GM12878 (cell line): ENCODE measurements around the gene SWSAP1. TPM values are rescaled to one million over a fixed set of nuclear protein-coding genes. Genes with fewer than 3 reads are reported as not detected.

Source experiments
- CEBPB ChIP-seq, 2 experiments: fragments of 150-350 bp in 1 of 2; IDR thresholded peaks; 2 replicates each; pipeline ENCODE4 v1.6.1; 2012 to 2014; ENCODE audit warnings: low read depth in 2 of 2, low read length in 2 of 2, borderline replicate concordance in 1 of 2, inconsistent platforms in 1 of 2
- EZH2 ChIP-seq: IDR thresholded peaks from 2 replicates; pipeline ENCODE4 v1.6.1; 2012; ENCODE audit warnings: low read depth, mild to moderate bottlenecking, control low read depth, inconsistent platforms, low read length, borderline replicate concordance; ENCODE audit not compliant: control insufficient read depth
- FOXK2 ChIP-seq: fragments of 450-650 bp; IDR thresholded peaks from 2 replicates; pipeline ENCODE4 v1.6.1; 2017; ENCODE audit warnings: mild to moderate bottlenecking, moderate library complexity
- HDAC6 ChIP-seq: fragments of 200-600 bp; sonication (generic); IDR thresholded peaks from one replicate; pipeline ENCODE4 v1.8.0; 2017; ENCODE audit warnings: antibody characterized with exemption; ENCODE audit not compliant: unreplicated experiment
- HSF1 ChIP-seq: fragments of 150-350 bp; IDR thresholded peaks from 2 replicates; pipeline ENCODE4 v1.6.1; 2014; ENCODE audit warnings: mild to moderate bottlenecking, low read depth, low read length
- MLLT1 ChIP-seq: fragments of 450-650 bp; IDR thresholded peaks from 2 replicates; pipeline ENCODE4 v1.6.1; 2016; ENCODE audit warnings: mild to moderate bottlenecking
- MYC ChIP-seq: IDR thresholded peaks from 2 replicates; pipeline ENCODE4 v1.6.1; 2011; ENCODE audit warnings: mild to moderate bottlenecking, low read length, moderate library complexity, inconsistent platforms; ENCODE audit not compliant: insufficient read depth, insufficient replicate concordance, insufficient read length, severe bottlenecking
- PRDM15 ChIP-seq: fragments of 450-650 bp; formaldehyde crosslinking; IDR thresholded peaks from 2 replicates; pipeline ENCODE4 v1.4.0; 2020; ENCODE audit warnings: mild to moderate bottlenecking, moderate library complexity
- REST ChIP-seq: IDR thresholded peaks from 2 replicates; pipeline ENCODE4 v1.6.1; 2012; ENCODE audit warnings: mild to moderate bottlenecking, low read depth, low read length
- SMC3 ChIP-seq: IDR thresholded peaks from 2 replicates; pipeline ENCODE4 v1.6.1; 2011; ENCODE audit warnings: low read length, improper control_type of control experiment, borderline replicate concordance
- TARDBP ChIP-seq: IDR thresholded peaks from 2 replicates; pipeline ENCODE4 v1.6.1; 2016; ENCODE audit warnings: borderline replicate concordance
- TBL1XR1 ChIP-seq: IDR thresholded peaks from 2 replicates; pipeline ENCODE4 v1.6.1; 2012; ENCODE audit warnings: low read depth, low read length, improper control_type of control experiment
- ZNF592 ChIP-seq: fragments of 450-650 bp; IDR thresholded peaks from 2 replicates; pipeline ENCODE4 v1.6.1; 2017; ENCODE audit warnings: mild to moderate bottlenecking, moderate library complexity
- polyA plus RNA-seq, 11 experiments: library from polyadenylated mRNA; depleted of rRNA in 4 of 11; unstranded in 6 of 11; stranded (reverse) in 5 of 11; fragments of >200 nt; fragmentation: Nextera tagmentation in 4 of 11; fragmentation: Illumina TruSeq in 1 of 11; extraction: Ambion mirVana in 4 of 11; extraction: Trizol in 1 of 11; gene quantifications; 1 replicate in 1 of 11; 2 replicates in 10 of 11; pipeline versions ENCODE4 v1.2.1 to v1.2.3, GENCODE V29; 2011 to 2016; ENCODE audit warnings: inconsistent platforms in 2 of 11, missing spikeins in 2 of 11, low read depth in 1 of 11
- total RNA-seq, 4 experiments: library from RNA; depleted of rRNA in 3 of 4; stranded (reverse); fragments of >200 nt in 3 of 4; fragmentation: Illumina TruSeq in 1 of 4; extraction: Trizol in 1 of 4; gene quantifications; 2 replicates each; pipeline versions ENCODE4 v1.2.1 to v1.2.3, GENCODE V29; 2013 to 2021

SWSAP1 gene
- total and polyA plus RNA-seq, 10 of the 15 experiments (the other 5 are each of a cell fraction or from before 2014, with no cell fraction given) = 0.18 to 6.5 (median 2.4) TPM

GRCh38 chr19:11375143-11375948, 880 bp downstream of the SWSAP1 start (continued):
- peak; percentile 38; the same call in 1 of the 2 replicates for TF ChIP-seq PRDM15 (CRISPR knock-in tag)
- no peak for TF ChIP-seq FOXK2
- no peak for TF ChIP-seq MLLT1
- no peak for TF ChIP-seq TARDBP
- no peak for TF ChIP-seq MYC
- no peak for TF ChIP-seq SMC3
- no peak for TF ChIP-seq ZNF592
- TF ChIP-seq REST = 0 out of 2 replicates have a peak, but pooled peaks have one; percentile 4
- no peak for TF ChIP-seq EZH2
- no peak for TF ChIP-seq HDAC6
- TF ChIP-seq CEBPB (IDR thresholded peaks at IDR 0.05; ENCODE audit: borderline replicate concordance in 1 of 2, low read depth in 2 of 2, low read length in 2 of 2) = no peak
- TF ChIP-seq HSF1 = no peak
- TF ChIP-seq TBL1XR1 = no peak
